Neutrophil (primary cell): ENCODE data around the gene SMIM1.

Experiments used
- H3K27ac ChIP-seq: fragments of 200-600 bp; sonication (generic); 2 replicates; pipeline ENCODE4 v1.5.1; 2016; ENCODE audit warnings: mild to moderate bottlenecking, moderate library complexity
- H3K27me3 ChIP-seq: fragments of 200-600 bp; sonication (generic); 2 replicates; pipeline ENCODE4 v1.6.0; 2016; ENCODE audit warnings: mild to moderate bottlenecking
- H3K36me3 ChIP-seq: fragments of 200-600 bp; sonication (generic); 2 replicates; pipeline ENCODE4 v1.5.1; 2017
- H3K4me1 ChIP-seq, 2 experiments: fragments of 200-600 bp in 1 of 2; sonication (generic) in 1 of 2; 1 replicate in 1 of 2; 2 replicates in 1 of 2; pipeline versions ENCODE4 v1.5.1 to v1.6.1; 2013 to 2016; ENCODE audit warnings: low read depth in 1 of 2, low read length in 1 of 2, mild to moderate bottlenecking in 1 of 2, moderate library complexity in 1 of 2; ENCODE audit not compliant: control insufficient read depth in 1 of 2, insufficient read depth in 1 of 2
- H3K4me3 ChIP-seq, 2 experiments: fragments of 200-600 bp in 1 of 2; sonication (generic) in 1 of 2; 1 replicate in 1 of 2; 2 replicates in 1 of 2; pipeline ENCODE4 v1.5.1; 2013 to 2016; ENCODE audit warnings: low read depth in 1 of 2, low read length in 1 of 2, mild to moderate bottlenecking in 1 of 2, moderate library complexity in 1 of 2
- H3K9me3 ChIP-seq: fragments of 200-600 bp; sonication (generic); 2 replicates; pipeline ENCODE4 v1.5.1; 2016
- TF ChIP-seq, protein P1 (sequence below): fragments of 200-600 bp; sonication (generic); IDR thresholded peaks from 2 replicates; pipeline ENCODE4 v1.5.1; 2016; ENCODE audit warnings: antibody characterized with exemption

SMIM1 gene

DNA sequence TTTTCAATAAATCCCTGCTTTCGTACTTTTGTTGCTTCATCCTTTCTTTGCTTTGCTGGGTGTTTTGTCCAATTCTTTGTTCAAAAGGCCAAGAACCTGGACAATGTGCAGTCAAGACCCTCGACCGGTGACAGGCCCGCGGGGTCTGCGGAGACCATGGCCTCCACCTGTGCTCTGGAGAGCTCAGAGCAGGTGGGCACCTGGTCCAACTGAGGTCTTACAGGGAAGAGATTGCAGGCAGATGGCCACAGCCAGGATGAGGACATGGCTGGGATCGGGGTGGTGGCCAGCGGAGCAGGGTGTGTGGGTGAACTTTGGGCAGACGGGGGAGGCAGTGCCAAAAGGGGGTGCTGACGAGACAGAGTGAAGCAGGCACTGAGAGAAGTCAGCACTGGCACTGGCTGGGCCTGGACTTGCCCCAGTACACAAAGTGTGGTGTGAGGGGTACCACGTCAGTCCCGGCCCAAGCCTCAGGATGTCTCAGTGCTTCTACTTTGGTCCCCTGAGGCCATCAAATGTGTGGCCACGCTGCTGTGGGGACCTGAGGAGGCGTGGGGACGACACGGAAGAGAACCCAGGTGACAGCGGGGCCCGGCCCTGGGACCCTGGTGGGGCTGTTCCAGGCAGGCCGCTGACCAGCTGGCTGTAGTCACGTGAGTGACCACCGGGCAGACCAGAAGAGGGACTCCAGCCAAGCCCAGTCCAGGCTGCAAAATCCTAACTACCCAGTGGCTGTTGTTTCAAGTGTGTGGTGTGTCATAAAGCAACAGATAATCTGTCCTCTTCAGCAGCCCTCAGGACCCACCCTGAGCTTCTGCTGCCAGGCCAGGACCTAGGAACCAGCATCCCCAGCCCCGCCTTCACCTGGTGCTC lies 30.7 kb upstream of the SMIM1 start:
- TF ChIP-seq, protein P1, sequence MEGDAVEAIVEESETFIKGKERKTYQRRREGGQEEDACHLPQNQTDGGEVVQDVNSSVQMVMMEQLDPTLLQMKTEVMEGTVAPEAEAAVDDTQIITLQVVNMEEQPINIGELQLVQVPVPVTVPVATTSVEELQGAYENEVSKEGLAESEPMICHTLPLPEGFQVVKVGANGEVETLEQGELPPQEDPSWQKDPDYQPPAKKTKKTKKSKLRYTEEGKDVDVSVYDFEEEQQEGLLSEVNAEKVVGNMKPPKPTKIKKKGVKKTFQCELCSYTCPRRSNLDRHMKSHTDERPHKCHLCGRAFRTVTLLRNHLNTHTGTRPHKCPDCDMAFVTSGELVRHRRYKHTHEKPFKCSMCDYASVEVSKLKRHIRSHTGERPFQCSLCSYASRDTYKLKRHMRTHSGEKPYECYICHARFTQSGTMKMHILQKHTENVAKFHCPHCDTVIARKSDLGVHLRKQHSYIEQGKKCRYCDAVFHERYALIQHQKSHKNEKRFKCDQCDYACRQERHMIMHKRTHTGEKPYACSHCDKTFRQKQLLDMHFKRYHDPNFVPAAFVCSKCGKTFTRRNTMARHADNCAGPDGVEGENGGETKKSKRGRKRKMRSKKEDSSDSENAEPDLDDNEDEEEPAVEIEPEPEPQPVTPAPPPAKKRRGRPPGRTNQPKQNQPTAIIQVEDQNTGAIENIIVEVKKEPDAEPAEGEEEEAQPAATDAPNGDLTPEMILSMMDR = no peak
- Histone ChIP-seq H3K4me3 (no peak overlapping the region), H3K27me3 (peaks cover 14% of the 10 kb centered on the region)

DNA sequence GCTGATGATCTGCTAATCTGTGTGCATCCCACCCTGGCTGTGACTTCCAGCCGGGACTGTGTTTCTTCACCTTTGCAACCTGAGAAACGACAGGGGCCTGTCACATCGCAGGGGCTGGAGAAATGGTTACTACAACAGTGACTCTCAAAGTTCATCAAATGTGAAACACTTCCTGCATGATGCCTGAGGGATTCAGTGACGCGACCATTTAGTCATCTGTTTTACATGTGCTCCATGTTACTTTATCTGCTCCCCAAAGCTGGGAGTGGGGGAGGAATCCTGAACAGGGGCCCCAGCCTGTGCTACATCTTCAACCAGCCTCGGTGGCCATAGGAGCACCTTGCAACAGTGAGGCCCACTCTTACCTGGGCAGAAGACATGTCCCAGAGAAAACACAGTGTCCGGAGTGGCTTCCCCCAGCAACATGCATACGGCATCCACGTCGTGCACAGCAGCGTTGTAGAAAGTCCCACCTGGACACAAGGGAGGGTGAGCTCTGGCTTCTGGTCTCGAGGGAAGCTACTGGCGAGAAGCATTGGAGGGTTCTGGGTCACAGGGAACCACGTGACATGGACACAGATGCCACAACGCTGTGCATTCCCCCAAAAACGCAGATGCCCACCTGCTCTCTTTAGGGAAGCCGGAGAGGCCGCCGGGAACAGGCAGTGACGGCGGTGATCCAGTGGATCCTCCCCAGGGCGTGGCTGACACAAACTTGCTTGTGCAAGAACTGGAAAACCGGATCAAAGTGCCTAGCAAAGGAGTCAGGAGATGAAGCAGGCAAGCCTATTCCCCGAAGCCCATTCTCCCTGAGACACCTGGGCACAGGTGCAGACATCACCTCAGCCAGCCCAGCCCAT lies 29.9 kb upstream of the SMIM1 start:
- H3K27ac ChIP-seq = peak overlapping the region; percentile 59
- peaks cover 23% of the 10 kb centered on the region for H3K27me3 ChIP-seq
- no peaks in the 10 kb centered on the region for H3K9me3 ChIP-seq
- no peak overlapping the region for H3K4me3 ChIP-seq
- H3K36me3 ChIP-seq = peaks cover 28% of the 10 kb centered on the region
- TF ChIP-seq, protein P1 = no peak
- peaks cover 15 to 17% of the 10 kb centered on the region in 2 experiments for H3K4me1 ChIP-seq

More for the DNA sequence above, 30.7 kb upstream of the SMIM1 start:
- Histone ChIP-seq H3K4me1 (peaks cover 9 to 10% of the 10 kb centered on the region in 2 experiments), H3K9me3 (no peaks in the 10 kb centered on the region), H3K36me3 (peaks cover 28% of the 10 kb centered on the region), H3K27ac (no peak overlapping the region)

GRCh38 chr1:3743421-3743820 lies 29.1 kb upstream of the SMIM1 start:
- H3K4me1 ChIP-seq = peaks cover 18 to 20% of the 10 kb centered on the region in 2 experiments
- peaks cover 23% of the 10 kb centered on the region for H3K36me3 ChIP-seq
- TF ChIP-seq, protein P1 = no peak

DNA sequence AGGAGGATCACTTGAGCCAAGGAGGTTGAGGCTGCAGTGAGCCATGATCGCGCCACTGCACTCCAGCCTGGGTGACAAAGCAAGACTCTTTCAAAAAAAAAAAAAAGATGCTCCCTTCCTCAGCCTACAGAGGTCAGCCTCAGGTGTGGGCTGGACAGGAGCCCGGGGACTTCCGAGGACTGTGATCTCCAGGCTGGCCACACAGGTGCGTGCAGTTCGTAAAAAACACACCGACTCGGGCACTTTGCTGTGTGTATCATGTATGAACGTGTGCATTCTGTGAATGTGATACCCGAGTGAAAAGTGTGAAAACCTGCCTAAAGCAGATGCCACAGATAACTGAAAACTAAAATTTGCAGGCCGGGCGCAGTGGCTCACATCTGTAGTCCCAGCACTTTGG lies 28.7 kb upstream of the SMIM1 start:
- Histone ChIP-seq H3K9me3 (no peaks in the 10 kb centered on the region), H3K27me3 (peaks cover 34% of the 10 kb centered on the region), H3K4me3 (no peak overlapping the region), H3K36me3 (peaks cover 19% of the 10 kb centered on the region), H3K27ac (peak overlapping the region; percentile 59), H3K4me1 (peaks cover 18 to 20% of the 10 kb centered on the region in 2 experiments)
- TF ChIP-seq, protein P1 = no peak

More at GRCh38 chr1:3743421-3743820, 29.1 kb upstream of the SMIM1 start:
- H3K4me3 ChIP-seq = no peak overlapping the region
- no peaks in the 10 kb centered on the region for H3K9me3 ChIP-seq
- H3K27me3 ChIP-seq = peaks cover 30% of the 10 kb centered on the region
- peak overlapping the region; percentile 59 for H3K27ac ChIP-seq

DNA sequence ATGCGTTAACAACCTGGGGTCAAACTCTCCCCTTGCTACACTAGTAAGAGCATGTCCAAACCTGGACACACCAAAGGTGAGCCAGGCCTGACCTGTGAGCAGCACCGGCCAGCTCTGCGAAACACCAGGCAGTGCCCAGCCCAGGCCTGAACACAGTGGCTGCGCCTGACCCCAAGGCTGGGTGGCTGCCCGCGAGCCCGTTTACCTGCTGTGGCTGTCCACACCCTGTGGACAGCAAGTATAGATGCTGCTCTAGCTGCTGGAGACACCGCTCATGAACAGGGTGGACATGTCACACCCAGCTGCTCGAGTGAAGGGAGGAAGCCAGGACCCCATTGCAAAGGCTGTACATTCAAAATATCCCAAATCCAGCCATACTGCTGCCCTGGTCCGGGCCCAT lies 27.9 kb upstream of the SMIM1 start:
- Histone ChIP-seq H3K27ac (no peak overlapping the region), H3K27me3 (peaks cover 41% of the 10 kb centered on the region), H3K9me3 (no peaks in the 10 kb centered on the region), H3K4me1 (peaks cover 18 to 20% of the 10 kb centered on the region in 2 experiments), H3K4me3 (no peak overlapping the region), H3K36me3 (peaks cover 14% of the 10 kb centered on the region)
- TF ChIP-seq, protein P1 = no peak
